Measurements from ENCODE around the gene STH. TPM values are rescaled to one million over a fixed set of nuclear protein-coding genes. Genes with fewer than 3 reads are reported as not detected.

STH gene
- total and polyA plus RNA-seq, 2 of the 4 experiments (the other 2 are of a cell fraction): not detected

- Histone ChIP-seq H3K9me3 (ENCODE audit: control insufficient read depth, insufficient read depth, low read length) (no peaks in the 10 kb centered on the region), H2BK20ac (ENCODE audit: low read depth, low read length) (no peak overlapping the region), H3K18ac (ENCODE audit: low read depth, low read length) (no peak overlapping the region), H3K4me3 (ENCODE audit: insufficient read depth, low read depth, low read length) (no peak overlapping the region), H3K4me2 (ENCODE audit: low read depth, low read length) (no peak overlapping the region), H3K14ac (replicated peaks; ENCODE audit: low read depth, low read length) (no peak overlapping the region), H3K27ac (ENCODE audit: insufficient read depth, low read length) (no peak overlapping the region), H4K8ac (ENCODE audit: low read depth in 2 of 2, low read length in 2 of 2) (no peak overlapping the region), H3K23ac (ENCODE audit: low read depth, low read length) (no peak overlapping the region), H3K9me1 (ENCODE audit: insufficient read depth, low read length) (no peaks in the 10 kb centered on the region), H3K4me1 (ENCODE audit: control insufficient read depth, insufficient read depth, low read length) (no peaks in the 10 kb centered on the region), H2AK9ac (replicated peaks; ENCODE audit: low read depth, low read length, poor library complexity) (no peak overlapping the region), H2AFZ (replicated peaks; ENCODE audit: low read length, poor library complexity) (no peak overlapping the region), H3K27me3 (ENCODE audit: control insufficient read depth, insufficient read depth, low read length) (peaks cover 51% of the 10 kb centered on the region), H3K56ac (ENCODE audit: extremely low read depth, insufficient read depth, low read length) (no peak overlapping the region), H2AK5ac (ENCODE audit: low read depth, low read length) (no peak overlapping the region), H2BK120ac (ENCODE audit: low read depth, low read length) (no peak overlapping the region), H4K5ac (ENCODE audit: low read depth, low read length) (no peak overlapping the region), H3K36me3 (ENCODE audit: control insufficient read depth, insufficient read depth, low read length) (no peaks in the 10 kb centered on the region), H3K9ac (ENCODE audit: low read depth, low read length) (no peak overlapping the region), H4K20me1 (ENCODE audit: insufficient read depth, low read length) (no peaks in the 10 kb centered on the region), H2BK15ac (ENCODE audit: low read depth, low read length) (no peak overlapping the region), H2BK5ac (ENCODE audit: low read depth, low read length, poor library complexity, severe bottlenecking) (no peak overlapping the region), H3K4ac (ENCODE audit: low read depth, low read length) (no peak overlapping the region), H4K91ac (ENCODE audit: insufficient read depth, low read depth, low read length) (no peak overlapping the region), H3K79me1 (ENCODE audit: low read depth in 1 of 2, low read length in 2 of 2) (no peaks in the 10 kb centered on the region)
- dilution Hi-C loops (cut with HindIII; ENCODE audit: low sequenced_read_pairs, unreplicated experiment) (no loop called here), in situ Hi-C loops (cut with MboI; ENCODE audit: low sequenced_read_pairs) (no loop called here), intact Hi-C loops (cut with micrococcal nuclease) (no loop called here)
- ChIA-PET CTCF (no interaction called here), POLR2A (ENCODE audit: unreplicated experiment) (no interaction called here)
- no peak for DNase-seq
- no CpG with 5 or more reads among the region's 6 CpGs for WGBS, 2 experiments (ENCODE audit: extremely low coverage in 2 of 2, insufficient read length in 1 of 2)
- BruUV-seq (replicated peaks): no TSS peak
- TF ChIP-seq MXI1 (IDR thresholded peaks at IDR 0.05; ENCODE audit: borderline replicate concordance, low read depth, low read length) (no peak), CEBPB (IDR thresholded peaks at IDR 0.05; ENCODE audit: low read depth, low read length) (no peak), BHLHE40 (IDR thresholded peaks at IDR 0.05; ENCODE audit: low read depth, low read length) (no peak), RCOR1 (IDR thresholded peaks at IDR 0.05; ENCODE audit: insufficient replicate concordance, low read length) (no peak), FOS (IDR thresholded peaks at IDR 0.05; ENCODE audit: low read depth, low read length) (no peak), SMC3 (IDR thresholded peaks at IDR 0.05; ENCODE audit: low read depth, low read length) (no peak), MAZ (IDR thresholded peaks at IDR 0.05; ENCODE audit: borderline replicate concordance, low read depth, low read length) (no peak), POLR2A (IDR thresholded peaks at IDR 0.05; ENCODE audit: low read depth, low read length) (no peak), NFE2L2 (IDR thresholded peaks at IDR 0.05; ENCODE audit: low read depth, low read length) (no peak)
- no peak for ATAC-seq (ENCODE audit: low read depth)
These were observed 18.2 kb upstream of the STH start for GRCh38 chr17:45980855-45981254.

All from IMR-90 (cell line).